Measurements from ENCODE around the gene TAF13.
"Not testable (repeated sequence)": the region's sequence is repeated elsewhere in the genome, so short reads cannot be mapped to it uniquely, and the experiment has no call there.

TAF13 gene

GRCh38 chr1:109024646-109025045, 51.2 kb downstream of the TAF13 start:
- in situ Hi-C loops (cut with HindIII; ENCODE audit: low pct_ligation_motif_present, low sequenced_read_pairs) = no loop called here
- Histone ChIP-seq H3K27ac (no peak overlapping the region), H3K36me3 (replicated peaks) (no peaks in the 10 kb centered on the region), H3K27me3 (replicated peaks) (no peaks in the 10 kb centered on the region), H3K4me3 (ENCODE audit: low read depth, low read length) (no peak overlapping the region)
- peak; percentile 7 for DNase-seq
- TF ChIP-seq, protein P1, sequence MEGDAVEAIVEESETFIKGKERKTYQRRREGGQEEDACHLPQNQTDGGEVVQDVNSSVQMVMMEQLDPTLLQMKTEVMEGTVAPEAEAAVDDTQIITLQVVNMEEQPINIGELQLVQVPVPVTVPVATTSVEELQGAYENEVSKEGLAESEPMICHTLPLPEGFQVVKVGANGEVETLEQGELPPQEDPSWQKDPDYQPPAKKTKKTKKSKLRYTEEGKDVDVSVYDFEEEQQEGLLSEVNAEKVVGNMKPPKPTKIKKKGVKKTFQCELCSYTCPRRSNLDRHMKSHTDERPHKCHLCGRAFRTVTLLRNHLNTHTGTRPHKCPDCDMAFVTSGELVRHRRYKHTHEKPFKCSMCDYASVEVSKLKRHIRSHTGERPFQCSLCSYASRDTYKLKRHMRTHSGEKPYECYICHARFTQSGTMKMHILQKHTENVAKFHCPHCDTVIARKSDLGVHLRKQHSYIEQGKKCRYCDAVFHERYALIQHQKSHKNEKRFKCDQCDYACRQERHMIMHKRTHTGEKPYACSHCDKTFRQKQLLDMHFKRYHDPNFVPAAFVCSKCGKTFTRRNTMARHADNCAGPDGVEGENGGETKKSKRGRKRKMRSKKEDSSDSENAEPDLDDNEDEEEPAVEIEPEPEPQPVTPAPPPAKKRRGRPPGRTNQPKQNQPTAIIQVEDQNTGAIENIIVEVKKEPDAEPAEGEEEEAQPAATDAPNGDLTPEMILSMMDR (IDR thresholded peaks at IDR 0.05; ENCODE audit: low read depth, low read length, missing control alignments) = no peak

DNA sequence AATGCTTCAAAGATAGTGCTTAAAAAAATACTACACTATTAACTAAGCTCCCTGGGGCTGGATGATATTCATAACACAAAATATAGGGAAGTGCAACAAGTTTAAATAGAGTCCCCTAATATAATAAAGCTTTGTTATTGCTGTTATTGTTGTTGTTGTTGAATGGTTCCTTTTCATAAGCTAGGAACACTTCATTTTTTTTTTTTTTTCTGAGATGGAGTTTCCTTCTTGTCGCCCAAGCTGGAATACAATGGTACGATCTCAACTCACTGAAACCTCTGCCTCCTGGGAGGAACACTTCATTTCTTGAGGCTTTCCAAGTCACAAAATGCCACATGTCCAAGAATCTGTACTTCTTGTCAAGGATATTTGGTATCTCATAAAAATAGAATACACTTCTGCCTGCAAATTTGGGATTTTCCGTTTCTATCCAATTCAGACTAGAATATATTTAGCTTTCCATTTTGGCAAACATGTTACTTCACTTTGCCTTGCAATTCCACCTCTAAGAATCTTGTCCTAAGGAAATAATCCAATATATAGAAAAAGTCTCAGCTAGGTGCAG, 55.0 kb downstream of the TAF13 start:
- in situ Hi-C loops (cut with HindIII; ENCODE audit: low pct_ligation_motif_present, low sequenced_read_pairs) = no loop called here
- no peak overlapping the region for H3K4me3 ChIP-seq (ENCODE audit: low read depth, low read length)
- no peaks in the 10 kb centered on the region for H3K36me3 ChIP-seq (replicated peaks)
- no peaks in the 10 kb centered on the region for H3K27me3 ChIP-seq (replicated peaks)
- TF ChIP-seq, protein P1 (IDR thresholded peaks at IDR 0.05; ENCODE audit: low read depth, low read length, missing control alignments) = no peak
- no peak overlapping the region for H3K27ac ChIP-seq
- DNase-seq = no peak

- peaks cover 14% of the 10 kb centered on the region for H3K36me3 ChIP-seq (replicated peaks)
- in situ Hi-C loops (cut with HindIII; ENCODE audit: low pct_ligation_motif_present, low sequenced_read_pairs) = not testable (repeated sequence)
Measured at GRCh38 chr1:109017719-109018118, 58.1 kb downstream of the TAF13 start.

DNA sequence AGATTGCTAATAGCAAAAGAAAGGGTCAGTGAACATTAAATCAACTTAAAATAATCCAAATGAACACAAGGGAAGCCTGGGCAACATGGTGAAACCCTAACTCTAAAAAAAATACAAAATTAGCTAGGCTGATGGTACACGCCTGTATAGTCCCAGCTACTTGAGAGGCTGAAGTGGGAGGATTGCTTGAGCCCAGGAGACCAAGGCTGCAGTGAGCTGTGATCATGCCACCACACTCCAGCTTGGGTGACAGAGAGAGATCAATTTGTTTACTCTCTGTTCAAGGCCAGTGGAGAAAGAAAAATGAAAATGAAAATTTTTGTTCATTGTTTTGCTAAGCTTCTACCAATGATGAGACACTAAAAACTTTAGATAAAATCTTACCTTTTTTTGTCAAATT, 58.7 kb downstream of the TAF13 start:
- TF ChIP-seq, protein P1 (IDR thresholded peaks at IDR 0.05; ENCODE audit: low read depth, low read length, missing control alignments) = no peak
- Histone ChIP-seq H3K4me3 (ENCODE audit: low read depth, low read length) (no peak overlapping the region), H3K27me3 (replicated peaks) (no peaks in the 10 kb centered on the region), H3K27ac (no peak overlapping the region), H3K36me3 (replicated peaks) (peaks cover 17% of the 10 kb centered on the region)
- in situ Hi-C loops (cut with HindIII; ENCODE audit: low pct_ligation_motif_present, low sequenced_read_pairs) = no loop called here
- DNase-seq = no peak

More at GRCh38 chr1:109017719-109018118, 58.1 kb downstream of the TAF13 start:
- DNase-seq; H3K4me3 ChIP-seq (ENCODE audit: low read depth, low read length); H3K27ac ChIP-seq; H3K27me3 ChIP-seq (replicated peaks): not testable (repeated sequence)
